ENCODE measurements around the gene MBLAC1. TPM values are rescaled to one million over a fixed set of nuclear protein-coding genes. Genes with fewer than 3 reads are reported as not detected.
A peak's percentile ranks its signal among the peaks of the same experiment; 100 is the strongest.

MBLAC1 gene
- polyA plus RNA-seq, 3 donors = 0.57 to 0.81 (median 0.59) TPM

GRCh38 chr7:100115026-100115425 is 11.7 kb upstream of the MBLAC1 start:
- Mint-ChIP-seq H3K27ac (peak overlapping the region in 1 of 7 donors; percentile 53), H3K4me3 (no peak overlapping the region), H3K9me3 (no peaks in the 10 kb centered on the region), H3K27me3 (ENCODE audit: low read depth in 3 of 3) (no peaks in the 10 kb centered on the region), H3K36me3 (peaks cover 30 to 51% of the 10 kb centered on the region in 2 donors), H3K4me1 (peaks cover 23% of the 10 kb centered on the region)
- WGBS (ENCODE audit: insufficient coverage) = 98% methylated on average over 6 of the region's 7 CpGs
- peaks cover 13 to 16% of the 10 kb centered on the region in 2 donors for H3K4me1 ChIP-seq (ENCODE audit: control insufficient read depth in 1 of 2, insufficient read depth in 2 of 2, low read length in 2 of 2)
- H3K36me3 ChIP-seq (replicated peaks in 1 of 2; ENCODE audit: control insufficient read depth in 1 of 2, insufficient read depth in 2 of 2, low read length in 2 of 2) = peaks cover 34 to 40% of the 10 kb centered on the region in 2 donors
- no peak overlapping the region for H3K4me3 ChIP-seq (replicated peaks in 1 of 3; ENCODE audit: low read depth in 2 of 3, low read length in 3 of 3)
- intact Hi-C loops (cut with micrococcal nuclease) = no loop called here
- no peak overlapping the region for H3K27ac ChIP-seq (ENCODE audit: low read depth in 1 of 2, low read length in 2 of 2)
- DNase-seq = no peak
- H3K9ac ChIP-seq (ENCODE audit: insufficient read depth, low read length, poor library complexity, severe bottlenecking) = no peak overlapping the region
- no peak for TF ChIP-seq CTCF (IDR thresholded peaks at IDR 0.05)
- H3K27me3 ChIP-seq (ENCODE audit: control insufficient read depth in 2 of 2, insufficient read depth in 2 of 2, low read length in 2 of 2) = no peaks in the 10 kb centered on the region
- H3K4me2 ChIP-seq (replicated peaks; ENCODE audit: extremely low read depth, low read length, poor library complexity, severe bottlenecking) = no peak overlapping the region
- no peaks in the 10 kb centered on the region for H3K9me3 ChIP-seq (replicated peaks in 1 of 2; ENCODE audit: control insufficient read depth in 1 of 2, insufficient read depth in 1 of 2, low read length in 2 of 2)
- H2AFZ ChIP-seq (ENCODE audit: insufficient read depth, low read depth, low read length, poor library complexity, severe bottlenecking) = no peak overlapping the region
- H4K20me1 ChIP-seq (ENCODE audit: insufficient read depth, low read length) = no peaks in the 10 kb centered on the region
- H3K79me2 ChIP-seq (ENCODE audit: insufficient read depth, low read length) = peaks cover 11% of the 10 kb centered on the region

GRCh38 chr7:100118388-100119071 is 8.2 kb upstream of the MBLAC1 start:
- H3K4me3 Mint-ChIP-seq = peak overlapping the region; percentile 90 to 98
- TF ChIP-seq CTCF (IDR thresholded peaks at IDR 0.05) = no peak
- Histone ChIP-seq H3K4me1 (ENCODE audit: control insufficient read depth in 1 of 2, insufficient read depth in 2 of 2, low read length in 2 of 2) (peaks cover 28 to 33% of the 10 kb centered on the region in 2 donors), H2AFZ (ENCODE audit: insufficient read depth, low read depth, low read length, poor library complexity, severe bottlenecking) (peak overlapping the region; percentile 91), H3K36me3 (replicated peaks in 1 of 2; ENCODE audit: control insufficient read depth in 1 of 2, insufficient read depth in 2 of 2, low read length in 2 of 2) (peaks cover 7 to 8% of the 10 kb centered on the region in 2 donors), H3K27me3 (ENCODE audit: control insufficient read depth in 2 of 2, insufficient read depth in 2 of 2, low read length in 2 of 2) (no peaks in the 10 kb centered on the region), H3K9me3 (replicated peaks in 1 of 2; ENCODE audit: control insufficient read depth in 1 of 2, insufficient read depth in 1 of 2, low read length in 2 of 2) (no peaks in the 10 kb centered on the region), H3K79me2 (ENCODE audit: insufficient read depth, low read length) (peaks cover 15% of the 10 kb centered on the region), H3K4me3 (replicated peaks in 1 of 3; ENCODE audit: low read depth in 2 of 3, low read length in 3 of 3) (peak overlapping the region; percentile 53 to 91 (median 89)), H4K20me1 (ENCODE audit: insufficient read depth, low read length) (no peaks in the 10 kb centered on the region), H3K4me2 (replicated peaks; ENCODE audit: extremely low read depth, low read length, poor library complexity, severe bottlenecking) (peak overlapping the region; percentile 98), H3K27ac (ENCODE audit: low read depth in 1 of 2, low read length in 2 of 2) (peak overlapping the region; percentile 68 to 91), H3K9ac (ENCODE audit: insufficient read depth, low read length, poor library complexity, severe bottlenecking) (peak overlapping the region; percentile 72)
- no peaks in the 10 kb centered on the region for H3K9me3 Mint-ChIP-seq
- no peaks in the 10 kb centered on the region for H3K27me3 Mint-ChIP-seq (ENCODE audit: low read depth in 3 of 3)
- peaks cover 34% of the 10 kb centered on the region for H3K4me1 Mint-ChIP-seq
- intact Hi-C loops (cut with micrococcal nuclease) = loop anchor here in 1 of 2 donors (1.0 kb wide), 1 partner anchor 9 kb away; no protein-coding TSS in a partner anchor
- WGBS (ENCODE audit: insufficient coverage) = 22% methylated on average over 16 of the region's 18 CpGs
- peak overlapping the region; percentile 97 to 99 (median 99) for H3K27ac Mint-ChIP-seq
- H3K36me3 Mint-ChIP-seq = peaks cover 9 to 19% of the 10 kb centered on the region in 2 donors
- DNase-seq = no peak
